Stimulated activated naive CD8-positive, alpha-beta T cell treated with anti-CD3 and anti-CD28 coated beads, Interleukin-15, Interleukin-2, amounts not matched to agents 100 ng/mL and 50 ng/mL, for 24 hours (primary cell): ENCODE data around the gene OLFM1.
"Not testable (repeated sequence)": the region's sequence is repeated elsewhere in the genome, so short reads cannot be mapped to it uniquely, and the experiment has no call there.

Experiments used
- H3K27ac Mint-ChIP-seq: one replicate; pipeline ENCODE4 v1.8.0; 2021; ENCODE audit warnings: mild to moderate bottlenecking, mixed read lengths
- H3K27me3 Mint-ChIP-seq: one replicate; pipeline ENCODE4 v1.8.0; 2021; ENCODE audit warnings: mixed read lengths
- H3K36me3 Mint-ChIP-seq: one replicate; pipeline ENCODE4 v1.8.0; 2021; ENCODE audit warnings: low read depth, mixed read lengths
- H3K4me1 Mint-ChIP-seq: one replicate; pipeline ENCODE4 v1.8.0; 2021; ENCODE audit warnings: low read depth, mixed read lengths
- H3K4me3 Mint-ChIP-seq: one replicate; pipeline ENCODE4 v1.8.0; 2021; ENCODE audit warnings: mild to moderate bottlenecking, mixed read lengths
- H3K9me3 Mint-ChIP-seq: one replicate; pipeline ENCODE4 v1.8.0; 2021; ENCODE audit warnings: mixed read lengths

OLFM1 gene

GRCh38 chr9:135050072-135050990 is 37.1 kb upstream of the OLFM1 start:
- Mint-ChIP-seq H3K4me3 (no peak overlapping the region), H3K9me3 (no peaks in the 10 kb centered on the region), H3K27ac (no peak overlapping the region), H3K36me3 (no peaks in the 10 kb centered on the region), H3K27me3 (peaks cover 23% of the 10 kb centered on the region), H3K4me1 (peaks cover 3% of the 10 kb centered on the region)

DNA sequence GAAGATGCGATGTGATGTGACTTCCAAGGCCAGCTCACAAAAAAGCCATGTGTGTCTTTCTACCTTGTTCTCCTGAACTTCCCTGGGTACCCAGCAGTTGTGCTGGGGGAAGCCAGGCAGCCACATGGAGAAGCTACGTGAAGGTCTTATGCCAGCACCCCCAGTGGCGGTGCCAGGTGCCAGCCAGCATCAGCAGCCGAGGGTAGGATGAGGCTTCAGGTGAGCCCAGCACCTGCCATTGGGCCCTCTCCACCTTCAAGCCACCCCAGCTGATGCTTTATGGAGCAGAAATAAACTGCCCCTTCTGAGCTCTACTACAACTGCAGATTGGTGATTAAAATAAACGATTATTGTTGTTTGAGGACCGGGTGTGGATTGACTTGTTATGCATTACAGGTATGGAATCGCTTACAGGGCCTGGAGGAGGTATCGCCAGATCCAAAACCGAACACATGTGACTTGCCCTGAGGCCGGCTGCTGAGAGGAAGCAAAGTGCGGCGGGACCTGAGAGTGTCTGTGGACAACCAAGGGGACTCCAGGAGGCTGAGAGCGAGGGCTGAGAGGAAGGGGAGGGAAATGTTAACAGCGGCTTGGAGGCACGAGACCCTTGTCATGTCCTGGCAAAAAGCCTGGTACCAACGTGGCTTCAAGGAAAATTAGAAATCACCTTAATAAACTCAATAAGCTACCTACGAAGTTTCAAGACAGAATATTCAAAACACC is 36.0 kb upstream of the OLFM1 start:
- H3K27me3 Mint-ChIP-seq, result peaks cover 22% of the 10 kb centered on the region
- H3K27ac Mint-ChIP-seq, result no peak overlapping the region
- no peaks in the 10 kb centered on the region for H3K9me3 Mint-ChIP-seq
- no peak overlapping the region for H3K4me3 Mint-ChIP-seq
- peaks cover 3% of the 10 kb centered on the region for H3K4me1 Mint-ChIP-seq
- no peaks in the 10 kb centered on the region for H3K36me3 Mint-ChIP-seq

- H3K4me1 Mint-ChIP-seq, result peaks cover 3% of the 10 kb centered on the region
- H3K27me3 Mint-ChIP-seq, result peaks cover 26% of the 10 kb centered on the region
- H3K27ac Mint-ChIP-seq, result no peak overlapping the region
- H3K4me3 Mint-ChIP-seq, result no peak overlapping the region
- no peaks in the 10 kb centered on the region for H3K36me3 Mint-ChIP-seq
- no peaks in the 10 kb centered on the region for H3K9me3 Mint-ChIP-seq
Measured at GRCh38 chr9:135053133-135053532, 34.3 kb upstream of the OLFM1 start.

DNA sequence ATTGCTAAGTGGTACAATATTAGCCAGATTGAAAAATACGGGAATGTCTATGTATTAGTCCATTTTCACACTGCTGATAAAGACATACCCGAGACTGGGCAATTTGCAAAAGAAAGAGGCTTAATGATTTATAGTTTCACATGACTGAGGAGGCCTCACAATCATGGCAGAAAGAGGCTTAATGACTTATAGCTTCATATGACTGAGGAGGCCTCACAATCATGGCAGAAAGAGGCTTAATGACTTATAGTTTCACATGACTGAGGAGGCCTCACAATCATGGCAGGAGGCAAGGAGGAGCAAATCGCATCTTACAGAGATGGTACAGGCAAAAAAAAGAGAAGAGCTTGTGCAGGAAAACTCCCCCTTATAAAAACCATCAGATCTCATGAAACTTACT is 32.3 kb upstream of the OLFM1 start:
- Mint-ChIP-seq H3K36me3 (no peaks in the 10 kb centered on the region), H3K27ac (no peak overlapping the region), H3K4me1 (peaks cover 3% of the 10 kb centered on the region), H3K4me3 (no peak overlapping the region), H3K9me3 (no peaks in the 10 kb centered on the region), H3K27me3 (peaks cover 26% of the 10 kb centered on the region)

DNA sequence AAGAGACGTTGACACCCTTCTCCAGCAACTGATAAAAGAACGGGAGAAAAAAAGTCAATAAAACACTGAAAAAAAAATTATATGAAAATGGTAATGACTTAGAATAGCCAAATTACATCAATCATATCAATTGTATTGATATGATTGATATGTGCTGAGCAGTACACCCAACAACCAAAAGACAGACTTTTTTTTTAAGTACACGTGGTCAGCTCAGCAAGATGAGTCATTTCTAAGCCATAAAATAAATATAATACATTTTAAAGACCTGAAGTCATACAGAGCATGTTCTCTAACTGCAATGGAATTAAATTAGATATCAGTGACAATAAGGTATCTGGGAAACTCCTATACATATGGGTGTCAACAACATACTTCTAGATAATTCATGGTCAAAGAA is 30.9 kb upstream of the OLFM1 start:
- Mint-ChIP-seq H3K36me3 (no peaks in the 10 kb centered on the region), H3K4me3 (no peak overlapping the region), H3K4me1 (peaks cover 3% of the 10 kb centered on the region), H3K27me3 (peaks cover 26% of the 10 kb centered on the region), H3K9me3 (no peaks in the 10 kb centered on the region), H3K27ac (no peak overlapping the region)

- Mint-ChIP-seq H3K27ac (no peak overlapping the region), H3K9me3 (peaks cover 15% of the 10 kb centered on the region), H3K4me3 (no peak overlapping the region), H3K27me3 (peaks cover 11% of the 10 kb centered on the region), H3K36me3 (no peaks in the 10 kb centered on the region), H3K4me1 (no peaks in the 10 kb centered on the region)
Measured at GRCh38 chr9:135060461-135061116, 26.9 kb upstream of the OLFM1 start.

GRCh38 chr9:135061441-135061840 is 26.0 kb upstream of the OLFM1 start:
- Mint-ChIP-seq H3K4me3 (no peak overlapping the region), H3K36me3 (no peaks in the 10 kb centered on the region), H3K27ac (no peak overlapping the region), H3K9me3 (peaks cover 15% of the 10 kb centered on the region), H3K27me3 (peaks cover 15% of the 10 kb centered on the region), H3K4me1 (no peaks in the 10 kb centered on the region)

DNA sequence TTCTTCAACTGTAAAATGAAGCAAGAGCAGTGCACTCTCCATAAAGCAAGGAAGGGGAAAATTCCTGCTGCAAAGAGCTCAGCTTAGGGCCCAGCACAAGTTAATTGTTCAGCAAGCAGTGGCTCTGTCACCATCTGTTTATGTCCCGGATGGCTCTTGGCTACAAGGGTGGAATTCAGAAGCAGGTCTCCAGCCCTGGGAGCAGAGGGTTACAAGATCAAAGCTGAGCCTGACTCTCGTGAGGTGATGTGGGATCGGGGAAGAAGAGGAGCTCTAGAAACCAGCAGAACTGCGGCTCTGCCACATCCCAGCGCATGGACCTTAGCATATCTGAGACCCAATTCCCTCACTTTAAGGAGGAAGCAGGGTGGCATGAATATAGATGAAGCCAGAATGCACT is 25.2 kb upstream of the OLFM1 start:
- peaks cover 15% of the 10 kb centered on the region for H3K9me3 Mint-ChIP-seq
- H3K4me3 Mint-ChIP-seq, result no peak overlapping the region
- H3K27me3 Mint-ChIP-seq, result peaks cover 11% of the 10 kb centered on the region
- H3K4me1 Mint-ChIP-seq, result no peaks in the 10 kb centered on the region
- no peak overlapping the region for H3K27ac Mint-ChIP-seq
- no peaks in the 10 kb centered on the region for H3K36me3 Mint-ChIP-seq

GRCh38 chr9:135063466-135063865 is 24.0 kb upstream of the OLFM1 start:
- H3K9me3 Mint-ChIP-seq, result peaks cover 15% of the 10 kb centered on the region
- H3K27ac Mint-ChIP-seq, H3K4me3 Mint-ChIP-seq, H3K4me1 Mint-ChIP-seq, H3K36me3 Mint-ChIP-seq: not testable (repeated sequence)
- H3K27me3 Mint-ChIP-seq, result peaks cover 16% of the 10 kb centered on the region

DNA sequence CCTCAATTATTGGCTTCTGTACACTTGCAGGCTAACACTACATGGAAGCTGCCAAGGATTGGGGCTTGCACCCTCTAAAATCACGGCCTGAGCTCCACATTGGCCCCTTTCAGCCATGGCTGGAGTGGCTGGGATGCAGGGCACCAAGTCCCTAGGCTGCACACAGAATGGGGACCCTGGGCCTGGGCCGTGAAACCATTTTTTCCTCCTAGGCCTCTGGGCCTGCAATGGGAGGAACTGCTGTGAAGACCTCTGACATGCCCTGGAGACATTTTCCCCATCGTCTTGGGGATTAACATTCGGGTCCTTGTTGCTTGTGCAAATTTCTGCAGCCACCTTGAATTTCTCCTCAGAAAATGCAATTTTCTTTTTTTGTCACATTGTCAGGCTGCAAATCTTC is 23.6 kb upstream of the OLFM1 start:
- Mint-ChIP-seq H3K9me3 (peaks cover 15% of the 10 kb centered on the region), H3K27me3 (peaks cover 16% of the 10 kb centered on the region)
- not testable (repeated sequence) for H3K27ac Mint-ChIP-seq, H3K4me3 Mint-ChIP-seq, H3K4me1 Mint-ChIP-seq, H3K36me3 Mint-ChIP-seq

DNA sequence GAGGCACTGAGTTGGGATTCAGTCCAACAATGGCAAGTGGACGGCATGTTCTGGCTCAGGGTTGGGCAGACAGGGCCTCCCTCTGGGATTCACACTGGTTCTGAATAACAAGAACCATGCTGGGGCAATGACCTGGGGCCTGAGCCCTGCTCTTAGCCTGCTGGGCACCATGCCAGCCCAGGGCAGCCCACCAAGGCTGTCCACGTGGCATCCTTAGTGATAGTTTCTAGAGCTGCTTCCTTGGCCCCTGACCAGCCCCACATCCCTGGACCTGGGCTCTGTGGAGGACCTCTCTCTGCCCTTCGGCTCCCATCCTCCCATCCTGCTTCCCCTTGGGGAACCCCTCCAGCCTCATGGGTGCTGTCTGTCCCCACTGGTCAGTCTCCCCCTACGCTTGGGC is 22.3 kb upstream of the OLFM1 start:
- no peak overlapping the region for H3K27ac Mint-ChIP-seq
- no peaks in the 10 kb centered on the region for H3K4me1 Mint-ChIP-seq
- H3K27me3 Mint-ChIP-seq, result peaks cover 19% of the 10 kb centered on the region
- H3K9me3 Mint-ChIP-seq, result peaks cover 15% of the 10 kb centered on the region
- H3K4me3 Mint-ChIP-seq, result no peak overlapping the region
- no peaks in the 10 kb centered on the region for H3K36me3 Mint-ChIP-seq

DNA sequence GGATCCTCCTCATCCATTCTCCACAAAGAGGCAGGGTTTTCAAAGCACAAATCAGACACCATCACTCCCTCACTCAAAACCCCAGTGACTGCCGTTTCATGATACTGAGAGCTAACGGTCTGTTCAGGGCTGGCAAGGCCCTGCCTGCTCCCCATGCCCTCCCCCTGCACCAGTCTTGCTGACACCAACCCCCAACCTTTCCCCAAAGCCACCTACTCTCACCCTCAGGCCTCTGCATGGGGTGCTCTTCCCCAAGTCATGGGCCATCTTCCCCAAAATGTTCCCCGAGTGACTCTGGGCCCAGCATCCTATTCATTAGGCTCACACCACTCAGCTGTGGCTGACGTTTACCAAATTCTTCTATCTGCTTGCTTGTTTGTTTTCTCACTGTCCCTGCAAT is 21.7 kb upstream of the OLFM1 start:
- H3K4me3 Mint-ChIP-seq, result no peak overlapping the region
- H3K27me3 Mint-ChIP-seq, result peaks cover 21% of the 10 kb centered on the region
- H3K27ac Mint-ChIP-seq, result no peak overlapping the region
- H3K9me3 Mint-ChIP-seq, result peaks cover 15% of the 10 kb centered on the region
- no peaks in the 10 kb centered on the region for H3K36me3 Mint-ChIP-seq
- H3K4me1 Mint-ChIP-seq, result no peaks in the 10 kb centered on the region

- Mint-ChIP-seq H3K27me3 (peaks cover 22% of the 10 kb centered on the region), H3K9me3 (peaks cover 15% of the 10 kb centered on the region)
Measured at GRCh38 chr9:135066291-135066690, 21.2 kb upstream of the OLFM1 start.

DNA sequence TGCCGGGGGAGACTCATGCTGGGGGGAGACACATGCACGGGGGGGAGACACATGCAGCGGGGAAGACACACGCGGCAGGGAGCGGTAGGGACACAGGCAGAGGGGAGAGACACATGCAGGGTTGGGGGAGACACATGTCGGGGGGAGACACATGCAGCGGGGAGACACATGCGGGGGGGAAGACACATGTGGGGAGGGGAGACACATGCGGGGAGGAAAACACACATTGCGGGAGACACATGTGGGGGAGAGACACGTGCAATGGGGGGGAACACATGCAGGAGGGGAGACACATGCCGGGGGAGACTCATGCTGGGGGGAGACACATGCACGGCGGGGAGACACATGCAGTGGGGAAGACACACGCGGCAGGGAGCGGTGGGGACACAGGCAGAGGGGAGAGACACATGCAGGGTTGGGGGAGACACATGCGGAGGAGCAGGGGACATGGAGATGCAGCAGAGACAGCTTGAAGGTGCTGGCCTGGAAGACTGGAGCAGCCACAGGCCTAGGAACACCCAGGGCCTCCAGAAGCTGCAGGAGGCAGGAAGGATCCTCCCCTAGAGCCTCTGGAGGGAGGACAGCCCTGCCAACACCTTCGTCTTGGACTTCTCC is 20.3 kb upstream of the OLFM1 start:
- Mint-ChIP-seq H3K4me3 (no peak overlapping the region), H3K27me3 (peaks cover 22% of the 10 kb centered on the region), H3K36me3 (no peaks in the 10 kb centered on the region), H3K27ac (no peak overlapping the region), H3K4me1 (no peaks in the 10 kb centered on the region), H3K9me3 (peaks cover 15% of the 10 kb centered on the region)

More at GRCh38 chr9:135066291-135066690, 21.2 kb upstream of the OLFM1 start:
- Mint-ChIP-seq H3K27ac (no peak overlapping the region), H3K36me3 (no peaks in the 10 kb centered on the region), H3K4me3 (no peak overlapping the region), H3K4me1 (no peaks in the 10 kb centered on the region)
